ENCODE measurements around the gene CYREN. TPM values are rescaled to one million over a fixed set of nuclear protein-coding genes. Genes with fewer than 3 reads are reported as not detected.

CYREN gene
- total and polyA plus RNA-seq, 9 of the 15 experiments (the other 6 are each of a cell fraction or from before 2014, with no cell fraction given), result 13.9 to 108 (median 88.8) TPM

GRCh38 chr7:135170274-135170997 is at the start of gene CYREN (continued):
- TF ChIP-seq FOXP4 (CRISPR knock-in tag; IDR thresholded peaks at IDR 0.05; ENCODE audit: borderline replicate concordance), result peak; percentile 29; the same call in 1 of the 2 replicates
- no peak for TF ChIP-seq SLC30A9 (CRISPR knock-in tag; IDR thresholded peaks at IDR 0.05)
- TF ChIP-seq MYBL2 (IDR thresholded peaks at IDR 0.05; ENCODE audit: low read depth), result no peak
- no peak for TF ChIP-seq MYBL2 (CRISPR knock-in tag; IDR thresholded peaks at IDR 0.05; ENCODE audit: borderline replicate concordance)
- peak; percentile 84 for TF ChIP-seq ZNF830 (CRISPR knock-in tag; IDR thresholded peaks at IDR 0.05)
- TF ChIP-seq CREBBP (IDR thresholded peaks at IDR 0.05; ENCODE audit: low read depth, low read length), result no peak
- TF ChIP-seq PREB (CRISPR knock-in tag; IDR thresholded peaks at IDR 0.05), result peak; percentile 88; the same call in 1 of the 2 replicates
- peak; percentile 62; the same call in 1 of the 2 replicates for TF ChIP-seq BCOR (IDR thresholded peaks at IDR 0.05)
- no peak for TF ChIP-seq XRCC4 (IDR thresholded peaks at IDR 0.05; ENCODE audit: extremely low read depth, insufficient read depth, insufficient read length)
- no peak for TF ChIP-seq CUX1 (CRISPR knock-in tag; IDR thresholded peaks at IDR 0.05)
- no peak for TF ChIP-seq HMG20B (CRISPR knock-in tag; IDR thresholded peaks at IDR 0.05)
- no peak for TF ChIP-seq ZNF316 (IDR thresholded peaks at IDR 0.05)
- TF ChIP-seq PATZ1 (CRISPR knock-in tag; IDR thresholded peaks at IDR 0.05; ENCODE audit: borderline replicate concordance), result no peak
- peak; percentile 69; the same call in 1 of the 2 replicates for TF ChIP-seq NKRF (IDR thresholded peaks at IDR 0.05; ENCODE audit: borderline replicate concordance)
